Gastrocnemius medialis (tissue), 4 donors: ENCODE results near the gene GARNL3.

Source experiments
- POLR2A ChIP-seq, 2 donors: fragments of 450-650 bp; IDR thresholded peaks; one replicate each; pipeline ENCODE4 v1.6.1; 2017; ENCODE audit warnings: antibody characterized with exemption in 2 of 2, mild to moderate bottlenecking in 2 of 2, moderate library complexity in 2 of 2
- TF ChIP-seq, protein P1 (sequence below), 5 experiments: fragments of 450-650 bp in 3 of 5; fragments of 200-600 bp in 2 of 5; sonication (generic) in 2 of 5; IDR thresholded peaks in 4 of 5; conservative IDR thresholded peaks in 1 of 5; 1 replicate in 4 of 5; 2 replicates in 1 of 5; pipeline ENCODE4 v1.5.1; 2016 to 2019; ENCODE audit warnings: antibody characterized with exemption in 5 of 5, mild to moderate bottlenecking in 3 of 5, moderate library complexity in 3 of 5

DNA sequence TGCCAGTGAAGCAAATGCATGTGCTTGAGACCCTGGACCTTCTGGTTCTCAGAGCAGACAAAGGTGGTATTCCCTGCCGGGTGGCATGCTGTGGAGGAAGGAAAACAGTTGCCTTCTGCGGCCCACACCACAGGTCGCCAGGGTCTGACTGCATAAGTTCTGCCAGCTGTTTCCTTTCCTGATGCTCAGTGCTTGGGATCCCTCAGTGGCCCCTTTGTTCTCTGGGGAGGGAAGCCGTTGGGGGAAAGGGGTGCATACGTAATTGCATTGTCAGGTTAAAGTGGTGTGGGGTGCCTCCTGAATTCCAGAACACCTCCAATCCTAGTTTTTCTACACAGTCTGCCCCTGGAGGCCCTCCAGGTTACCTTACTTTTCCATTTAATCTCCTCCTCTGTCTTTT, 89.3 kb downstream of the GARNL3 start:
- TF ChIP-seq, protein P1, sequence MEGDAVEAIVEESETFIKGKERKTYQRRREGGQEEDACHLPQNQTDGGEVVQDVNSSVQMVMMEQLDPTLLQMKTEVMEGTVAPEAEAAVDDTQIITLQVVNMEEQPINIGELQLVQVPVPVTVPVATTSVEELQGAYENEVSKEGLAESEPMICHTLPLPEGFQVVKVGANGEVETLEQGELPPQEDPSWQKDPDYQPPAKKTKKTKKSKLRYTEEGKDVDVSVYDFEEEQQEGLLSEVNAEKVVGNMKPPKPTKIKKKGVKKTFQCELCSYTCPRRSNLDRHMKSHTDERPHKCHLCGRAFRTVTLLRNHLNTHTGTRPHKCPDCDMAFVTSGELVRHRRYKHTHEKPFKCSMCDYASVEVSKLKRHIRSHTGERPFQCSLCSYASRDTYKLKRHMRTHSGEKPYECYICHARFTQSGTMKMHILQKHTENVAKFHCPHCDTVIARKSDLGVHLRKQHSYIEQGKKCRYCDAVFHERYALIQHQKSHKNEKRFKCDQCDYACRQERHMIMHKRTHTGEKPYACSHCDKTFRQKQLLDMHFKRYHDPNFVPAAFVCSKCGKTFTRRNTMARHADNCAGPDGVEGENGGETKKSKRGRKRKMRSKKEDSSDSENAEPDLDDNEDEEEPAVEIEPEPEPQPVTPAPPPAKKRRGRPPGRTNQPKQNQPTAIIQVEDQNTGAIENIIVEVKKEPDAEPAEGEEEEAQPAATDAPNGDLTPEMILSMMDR (IDR thresholded peaks at IDR 0.05 in 4 of 5, conservative IDR thresholded peaks at IDR 0.05 in 1 of 5), result no peak
- TF ChIP-seq POLR2A (IDR thresholded peaks at IDR 0.05), result no peak
